A549 treated with Hydrocortisone at 1 μM for 4 hours (cell line): ENCODE results near the gene WBP2NL. TPM values are rescaled to one million over a fixed set of nuclear protein-coding genes. Genes with fewer than 3 reads are reported as not detected.

ENCODE experiments used
- total RNA-seq: library from RNA; stranded (reverse); fragments of 200-300 nt; extraction: Qiagen RNA extraction; gene quantifications from 5 replicates; pipeline ENCODE4 v1.2.3, GENCODE V29; 2022

WBP2NL gene, protein sequence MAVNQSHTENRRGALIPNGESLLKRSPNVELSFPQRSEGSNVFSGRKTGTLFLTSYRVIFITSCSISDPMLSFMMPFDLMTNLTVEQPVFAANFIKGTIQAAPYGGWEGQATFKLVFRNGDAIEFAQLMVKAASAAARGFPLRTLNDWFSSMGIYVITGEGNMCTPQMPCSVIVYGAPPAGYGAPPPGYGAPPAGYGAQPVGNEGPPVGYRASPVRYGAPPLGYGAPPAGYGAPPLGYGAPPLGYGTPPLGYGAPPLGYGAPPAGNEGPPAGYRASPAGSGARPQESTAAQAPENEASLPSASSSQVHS
- total RNA-seq, result 0.08 to 0.24 TPM (median 0.10 TPM) in 4 of 5 replicates, not detected in the other

DNA sequence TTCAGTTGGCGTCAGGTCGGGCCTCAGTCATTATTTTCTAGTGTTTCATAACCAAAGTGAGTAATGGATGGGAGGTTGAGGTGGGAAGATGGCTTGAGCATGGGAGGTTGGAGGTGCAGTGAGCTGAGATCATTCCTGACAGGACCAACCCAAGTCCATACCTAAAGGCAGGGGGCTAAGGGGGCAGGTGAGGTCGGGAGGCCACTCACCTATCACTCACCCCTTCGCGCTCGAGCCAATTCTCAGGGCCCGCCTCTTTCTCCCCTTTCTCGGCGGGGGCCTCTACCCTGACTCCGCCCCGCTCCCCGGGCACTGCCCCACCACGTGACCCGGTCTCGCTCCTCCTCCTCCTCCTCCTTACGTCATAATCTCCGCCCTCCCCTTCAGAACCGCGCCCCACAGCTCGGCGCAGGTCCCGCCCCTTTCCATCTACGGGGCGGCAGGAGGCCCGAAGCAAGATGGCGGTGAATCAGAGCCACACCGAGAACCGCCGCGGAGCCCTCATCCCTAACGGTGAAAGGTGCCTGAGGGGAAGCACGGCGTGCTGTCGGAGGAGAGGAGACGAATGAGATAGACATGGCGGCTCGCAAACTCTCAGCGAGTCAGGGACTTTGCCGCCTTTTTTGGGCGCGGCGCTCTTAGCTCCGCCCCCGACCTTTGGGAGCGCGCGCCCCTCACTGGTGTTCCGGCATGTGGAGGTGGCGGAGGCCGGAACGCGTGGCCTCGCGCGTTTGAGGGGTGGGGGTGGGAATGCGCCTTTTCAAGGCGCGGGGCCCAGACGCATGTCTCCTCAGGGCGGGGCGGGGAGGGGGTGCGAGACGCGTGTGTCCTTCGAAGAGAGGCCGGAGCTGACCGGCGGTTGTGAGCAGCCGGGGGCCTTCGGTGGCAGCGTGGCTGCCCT lies at the start of gene WBP2NL:
TSS of gene WBP2NL (plus strand) at position 428 of the 901 bp plus-strand sequence. CDS start at position 459, 31 bp downstream.

DNA sequence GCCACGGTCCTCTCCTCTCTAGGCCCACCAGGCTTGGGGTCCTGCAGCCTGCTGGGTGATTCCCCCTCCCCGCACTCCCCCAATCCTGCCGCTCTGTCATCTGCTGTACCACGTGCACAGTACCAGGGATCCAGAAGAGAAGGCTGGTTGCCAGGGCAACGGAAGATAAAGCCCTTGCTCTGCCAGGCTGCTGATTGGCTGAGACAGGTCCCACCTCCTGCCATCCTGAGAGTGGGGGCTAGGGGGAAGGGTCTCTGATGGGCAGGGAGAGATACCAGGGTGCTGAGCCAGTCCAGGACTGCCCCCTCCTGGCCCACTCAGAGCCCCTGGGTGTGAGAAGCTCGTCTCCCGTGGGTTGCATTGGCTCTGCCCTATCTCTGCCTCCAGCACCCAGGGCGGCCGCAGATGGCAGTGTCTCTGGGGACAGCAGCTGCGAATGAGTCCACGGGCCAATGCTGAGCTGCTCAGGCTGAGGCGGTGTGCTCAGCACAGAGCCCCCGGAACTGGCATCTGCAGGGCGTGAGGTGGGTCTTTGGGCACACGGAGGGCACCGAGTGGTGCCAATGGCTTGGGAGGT lies 46.6 kb upstream of the WBP2NL start, which contains the start of gene SMIM45:
TSS of gene SMIM45 (plus strand) at position 253 of the 577 bp plus-strand sequence.

DNA sequence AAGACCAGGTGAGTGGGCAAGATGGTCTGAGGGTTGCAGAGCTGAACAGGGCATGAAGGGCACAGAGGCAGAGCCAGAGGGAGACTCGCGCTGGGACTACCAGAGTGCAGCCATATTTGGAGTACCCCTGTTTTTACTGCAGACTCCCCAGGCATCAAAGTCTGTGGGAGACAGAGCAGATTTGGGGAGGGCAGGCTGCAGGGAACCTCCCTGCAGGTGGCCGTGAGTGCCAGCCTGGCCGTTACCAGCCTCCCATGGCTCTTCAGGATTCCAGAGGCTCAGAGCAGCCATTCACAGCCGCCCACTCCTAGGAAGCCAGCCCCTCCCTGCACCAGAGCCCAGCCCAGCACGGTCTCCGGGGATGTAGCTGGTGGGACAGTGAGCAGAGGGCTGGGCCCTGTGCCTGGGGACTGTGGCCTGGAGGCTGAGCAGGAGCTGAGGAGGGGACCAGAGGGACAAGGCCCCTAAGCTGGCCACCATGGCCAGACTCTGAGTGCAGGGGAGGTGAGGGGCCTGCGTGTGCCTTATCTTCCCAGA lies 29.4 kb upstream of the WBP2NL start, which contains the start of gene SEPTIN3:
TSS of gene SEPTIN3 (plus strand) at position 334 of the 537 bp plus-strand sequence. CDS start 2,050 bp downstream, outside the sequence.

DNA sequence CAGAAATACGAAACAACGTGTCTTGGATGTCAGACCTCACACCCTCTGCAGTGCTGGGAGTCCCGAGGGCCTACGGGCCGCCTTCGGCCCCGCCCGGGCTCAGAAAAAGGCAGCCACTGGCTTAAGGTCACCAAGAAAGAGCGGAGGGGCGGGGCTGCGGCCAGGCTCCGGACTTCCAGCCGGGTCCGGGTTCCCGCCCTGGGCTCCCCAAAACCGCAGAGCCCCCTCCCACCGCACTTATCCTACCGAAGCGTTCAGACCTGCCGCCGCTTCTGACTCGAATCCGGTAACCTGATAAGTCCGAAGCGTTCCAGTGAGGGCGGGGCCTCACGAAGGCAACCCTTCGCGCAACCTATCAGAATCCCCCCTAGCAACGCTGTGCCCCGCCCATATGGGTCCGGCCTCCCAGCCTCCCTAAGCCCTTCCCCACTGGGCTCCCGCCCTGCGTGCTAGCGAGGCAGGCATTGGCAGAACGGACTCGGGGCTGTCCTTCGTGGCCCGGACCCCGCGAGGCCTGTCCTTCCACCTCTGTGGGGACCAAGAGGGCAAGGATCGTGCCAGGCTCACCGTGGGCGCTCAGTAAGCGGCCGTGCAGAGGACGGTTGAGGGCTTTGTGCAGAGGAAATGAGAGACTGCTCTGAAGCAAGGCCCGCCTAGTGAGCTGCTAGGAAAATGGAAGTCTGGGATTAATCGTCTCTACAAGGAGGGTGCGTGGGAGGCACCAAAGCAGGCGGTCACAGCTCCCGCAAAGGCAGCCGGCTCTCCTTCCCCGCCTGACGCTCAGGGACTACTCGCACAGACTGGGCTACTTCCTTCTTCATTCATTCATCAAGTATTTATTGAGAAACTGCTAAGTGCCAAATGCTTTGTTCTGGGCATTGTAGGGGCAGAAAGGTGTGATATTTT lies 72.2 kb downstream of the WBP2NL start, which contains the start of gene NAGA:
TSS of gene NAGA (minus strand) at position 296 of the 906 bp plus-strand sequence. CDS start 515 bp downstream, outside the sequence.

DNA sequence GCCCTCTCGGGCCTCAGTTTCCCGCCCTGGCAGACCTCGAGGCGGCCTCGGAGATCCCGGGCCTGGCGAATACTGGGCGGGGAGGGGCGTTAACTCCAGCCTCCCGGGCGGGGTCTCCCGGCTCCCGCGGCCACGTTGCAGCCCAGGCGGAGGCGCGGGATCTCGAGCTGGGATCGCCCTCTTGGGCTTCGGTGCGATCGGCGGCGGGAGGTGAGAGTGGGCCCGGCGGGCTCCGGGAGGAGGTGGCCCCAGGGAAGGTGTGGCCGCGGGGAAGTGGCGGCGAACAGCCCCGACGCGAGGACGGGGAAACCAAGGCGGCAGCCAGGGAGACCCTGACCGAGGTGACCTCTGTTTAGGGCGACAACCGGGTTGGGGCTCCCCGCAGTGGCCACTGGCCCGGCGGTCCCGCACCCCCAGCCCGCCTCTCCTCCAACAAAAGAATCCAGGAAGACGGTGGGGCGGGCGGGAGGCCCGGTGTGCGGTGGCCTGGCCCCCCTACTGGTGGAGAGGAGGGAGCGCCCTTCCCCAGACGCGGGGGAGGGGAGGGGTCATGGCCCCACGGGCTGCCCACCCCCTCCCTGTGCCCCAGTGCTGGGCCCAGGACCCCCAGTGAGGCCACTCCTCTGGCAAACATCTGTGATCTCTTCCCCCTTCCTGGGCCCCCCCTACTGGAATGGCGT lies 75.7 kb downstream of the WBP2NL start, which contains the start of gene PHETA2:
TSS of gene PHETA2 (plus strand) at position 117 of the 680 bp plus-strand sequence. CDS start 3,046 bp downstream, outside the sequence.

Other genes with a start within 250 kb of the WBP2NL start
- gene CCDC134, start 198.1 kb upstream of the WBP2NL start, total RNA-seq, result 2.7 to 3.2 TPM (median 2.8 TPM) in 5 replicates
- 26.6 to 30.9 TPM (median 28.0 TPM) in 5 replicates for gene SREBF2, start 165.7 kb upstream of the WBP2NL start, total RNA-seq
- 0.10 to 0.35 TPM (median 0.20 TPM) in 5 replicates for gene SHISA8, start 83.7 kb upstream of the WBP2NL start, total RNA-seq
- 0.14 to 0.25 TPM (median 0.22 TPM) in 5 replicates for gene TNFRSF13C, start 72.0 kb upstream of the WBP2NL start, total RNA-seq
- 22.8 to 40.2 TPM (median 35.1 TPM) in 5 replicates for gene CENPM, start 51.6 kb upstream of the WBP2NL start, total RNA-seq
- gene SEPTIN3, start 29.3 kb upstream of the WBP2NL start, total RNA-seq, result 0.89 to 1.2 TPM (median 1.0 TPM) in 5 replicates
- gene NAGA, start 72.0 kb downstream of the WBP2NL start, total RNA-seq, result 6.2 to 7.8 TPM (median 7.5 TPM) in 5 replicates
- gene PHETA2, start 75.5 kb downstream of the WBP2NL start, total RNA-seq, result not detected in 5 replicates
- 24.3 to 48.9 TPM (median 40.8 TPM) in 5 replicates for gene SMDT1, start 80.9 kb downstream of the WBP2NL start, total RNA-seq
- gene NDUFA6, start 92.0 kb downstream of the WBP2NL start, total RNA-seq, result 58.5 to 74.2 TPM (median 65.6 TPM) in 5 replicates
- gene CYP2D6, start 132.0 kb downstream of the WBP2NL start, total RNA-seq, result 0.44 to 0.72 TPM (median 0.54 TPM) in 5 replicates